DMS114 treated with DMSO at 0.1 percent for 48 hours (cell line): ENCODE results near the gene TMEM106C.

Experiments
- DNase-seq: peaks from one replicate; lab custom pipeline; 2025; ENCODE audit not compliant: unreplicated experiment; lab: John Stamatoyannopoulos, UW

TMEM106C gene

DNA sequence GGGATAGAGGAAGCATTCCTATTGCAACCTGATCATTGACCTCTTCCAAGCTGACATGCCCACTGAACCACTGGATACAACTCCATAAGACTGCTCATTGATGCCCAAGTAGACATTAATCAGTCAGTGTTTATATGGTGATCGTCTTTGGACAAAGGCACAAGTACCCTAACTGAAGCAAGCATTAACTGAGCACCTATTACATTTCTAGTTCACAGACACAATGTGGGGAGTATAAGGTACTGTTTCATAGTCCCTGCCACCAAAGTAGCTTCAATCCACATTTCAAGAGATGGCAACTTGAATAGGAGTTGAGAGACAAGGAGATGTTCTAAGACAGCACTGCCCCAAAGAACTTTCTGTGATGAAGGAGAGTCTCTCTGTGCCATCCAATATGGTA, 51.7 kb downstream of the TMEM106C start:
- DNase-seq = no peak

DNA sequence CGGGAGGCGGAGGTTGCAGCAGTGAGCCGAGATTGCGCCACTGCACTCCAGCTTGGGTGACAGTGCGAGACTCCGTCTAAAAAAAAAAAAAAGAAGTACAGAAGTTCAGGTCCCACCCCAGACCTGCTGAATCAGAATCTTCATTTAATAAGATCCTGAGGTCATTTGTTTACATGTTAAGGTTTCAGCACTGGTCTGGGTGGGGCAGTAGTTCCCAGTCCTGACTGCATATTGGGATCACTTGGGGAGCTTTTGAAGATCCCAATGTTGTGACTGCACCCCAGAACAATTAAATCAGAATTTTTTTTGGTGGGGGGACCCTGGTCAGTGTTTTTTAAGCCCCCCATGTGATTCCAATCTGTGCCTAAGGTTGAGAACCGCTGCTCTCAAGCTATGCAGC, 52.6 kb downstream of the TMEM106C start:
- DNase-seq = no peak

DNA sequence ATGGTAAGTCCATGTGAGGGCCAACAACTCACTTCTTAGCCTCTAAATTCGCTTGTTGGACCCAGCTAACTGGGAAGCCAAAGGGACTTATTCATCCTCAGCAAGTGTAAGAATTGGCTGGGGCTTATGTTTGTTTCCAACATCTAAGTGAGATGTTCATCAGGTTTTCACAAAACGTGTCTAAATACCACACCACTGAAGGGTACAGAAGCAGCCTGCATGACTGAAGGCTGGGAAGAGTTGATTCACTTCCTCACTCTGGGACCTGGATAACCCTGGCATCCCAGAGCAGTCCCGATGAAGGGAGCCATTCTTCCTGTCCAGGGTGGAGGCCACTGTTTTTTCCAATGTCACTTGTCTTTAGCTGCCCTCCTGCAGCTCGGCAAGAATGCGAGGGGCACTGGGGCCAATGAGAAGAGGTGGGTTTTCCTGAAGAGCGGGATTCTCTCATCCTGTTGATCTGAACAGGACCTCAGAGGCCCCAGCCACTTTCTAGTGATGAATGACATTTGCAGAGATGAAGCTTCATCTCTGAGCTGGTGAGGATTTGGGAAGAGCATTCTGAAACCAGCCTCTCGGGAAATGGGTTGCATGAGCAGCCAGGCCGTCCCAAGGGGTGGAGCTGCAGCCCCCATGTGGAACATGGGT, 53.1 kb downstream of the TMEM106C start:
- DNase-seq = no peak

DNA sequence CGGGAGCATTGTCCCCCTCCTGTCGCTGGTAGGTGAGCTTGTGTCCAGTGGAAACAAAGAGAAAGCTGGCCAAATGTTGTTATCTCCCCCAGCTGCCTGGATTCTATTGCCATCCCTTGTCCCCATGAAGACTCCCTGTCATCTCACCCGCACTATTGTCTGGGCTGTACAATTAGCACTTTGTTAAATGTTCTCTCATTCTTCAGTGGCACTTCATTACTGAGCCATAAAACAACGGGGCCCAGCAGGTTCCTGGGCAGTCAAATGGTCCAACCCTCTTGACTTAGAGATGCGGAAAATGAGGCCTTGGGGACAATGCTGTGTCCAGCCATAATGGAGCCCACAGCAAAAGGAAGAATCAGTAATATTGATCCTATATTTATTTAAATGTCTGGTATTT, 54.1 kb downstream of the TMEM106C start:
- no peak for DNase-seq

DNA sequence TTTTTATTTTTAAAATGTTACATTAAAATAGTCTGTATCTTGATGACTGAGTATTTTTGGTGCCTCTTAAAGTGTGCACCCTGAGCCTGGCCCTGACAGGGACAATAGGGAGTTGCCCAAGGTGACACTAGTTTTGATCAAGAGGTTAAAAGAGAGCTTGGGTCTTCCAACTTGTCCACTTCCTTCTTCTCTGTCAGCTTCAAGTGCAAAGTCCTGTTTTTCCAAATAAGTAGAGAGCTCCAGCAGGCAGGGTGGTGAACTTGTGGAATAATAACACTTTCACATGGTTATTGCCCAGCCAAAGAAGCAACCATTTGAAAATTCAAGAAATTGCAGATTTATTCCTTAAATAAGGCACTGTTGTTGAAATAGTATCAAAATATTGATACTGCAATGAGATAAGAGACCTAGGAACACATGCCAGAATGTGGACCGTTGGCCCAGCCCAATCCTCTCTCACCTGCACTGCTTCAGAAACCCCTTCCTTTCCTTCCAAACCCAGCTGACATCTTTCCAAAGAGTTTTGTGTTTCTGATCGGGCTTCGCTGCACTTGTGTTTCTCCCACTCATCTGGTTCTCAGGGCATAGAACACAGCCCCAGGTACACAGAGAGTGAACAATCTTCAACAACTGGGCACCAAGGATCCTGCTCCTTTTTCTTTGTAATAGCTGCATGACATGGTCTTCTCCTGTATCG, 54.7 kb downstream of the TMEM106C start:
- no peak for DNase-seq
